Esophagus squamous epithelium (tissue), 4 donors: Measurements from ENCODE around the gene ZC3H14.

Experiments
- POLR2A ChIP-seq, 4 donors: fragments of 450-650 bp; IDR thresholded peaks; one replicate each; pipeline ENCODE4 v1.6.1; 2017; ENCODE audit warnings: antibody characterized with exemption in 4 of 4, mild to moderate bottlenecking in 4 of 4, moderate library complexity in 3 of 4
- TF ChIP-seq, protein P1 (sequence below), 6 experiments: fragments of 450-650 bp in 4 of 6; fragments of 200-600 bp in 2 of 6; sonication (generic) in 2 of 6; IDR thresholded peaks; one replicate each; pipeline ENCODE4 v1.5.1; 2016 to 2019; ENCODE audit warnings: antibody characterized with exemption in 6 of 6, mild to moderate bottlenecking in 4 of 6, moderate library complexity in 4 of 6

GRCh38 chr14:88621100-88621499 is 58.3 kb downstream of the ZC3H14 start:
- TF ChIP-seq, protein P1, sequence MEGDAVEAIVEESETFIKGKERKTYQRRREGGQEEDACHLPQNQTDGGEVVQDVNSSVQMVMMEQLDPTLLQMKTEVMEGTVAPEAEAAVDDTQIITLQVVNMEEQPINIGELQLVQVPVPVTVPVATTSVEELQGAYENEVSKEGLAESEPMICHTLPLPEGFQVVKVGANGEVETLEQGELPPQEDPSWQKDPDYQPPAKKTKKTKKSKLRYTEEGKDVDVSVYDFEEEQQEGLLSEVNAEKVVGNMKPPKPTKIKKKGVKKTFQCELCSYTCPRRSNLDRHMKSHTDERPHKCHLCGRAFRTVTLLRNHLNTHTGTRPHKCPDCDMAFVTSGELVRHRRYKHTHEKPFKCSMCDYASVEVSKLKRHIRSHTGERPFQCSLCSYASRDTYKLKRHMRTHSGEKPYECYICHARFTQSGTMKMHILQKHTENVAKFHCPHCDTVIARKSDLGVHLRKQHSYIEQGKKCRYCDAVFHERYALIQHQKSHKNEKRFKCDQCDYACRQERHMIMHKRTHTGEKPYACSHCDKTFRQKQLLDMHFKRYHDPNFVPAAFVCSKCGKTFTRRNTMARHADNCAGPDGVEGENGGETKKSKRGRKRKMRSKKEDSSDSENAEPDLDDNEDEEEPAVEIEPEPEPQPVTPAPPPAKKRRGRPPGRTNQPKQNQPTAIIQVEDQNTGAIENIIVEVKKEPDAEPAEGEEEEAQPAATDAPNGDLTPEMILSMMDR (IDR thresholded peaks at IDR 0.05), result no peak
- TF ChIP-seq POLR2A (IDR thresholded peaks at IDR 0.05), result no peak
